ENCODE data around the gene BDNF. TPM values are rescaled to one million over a fixed set of nuclear protein-coding genes. Genes with fewer than 3 reads are reported as not detected.

BDNF gene
- total RNA-seq, 4 donors from 2014 or later, result 0.17 TPM; not detected in 3

DNA sequence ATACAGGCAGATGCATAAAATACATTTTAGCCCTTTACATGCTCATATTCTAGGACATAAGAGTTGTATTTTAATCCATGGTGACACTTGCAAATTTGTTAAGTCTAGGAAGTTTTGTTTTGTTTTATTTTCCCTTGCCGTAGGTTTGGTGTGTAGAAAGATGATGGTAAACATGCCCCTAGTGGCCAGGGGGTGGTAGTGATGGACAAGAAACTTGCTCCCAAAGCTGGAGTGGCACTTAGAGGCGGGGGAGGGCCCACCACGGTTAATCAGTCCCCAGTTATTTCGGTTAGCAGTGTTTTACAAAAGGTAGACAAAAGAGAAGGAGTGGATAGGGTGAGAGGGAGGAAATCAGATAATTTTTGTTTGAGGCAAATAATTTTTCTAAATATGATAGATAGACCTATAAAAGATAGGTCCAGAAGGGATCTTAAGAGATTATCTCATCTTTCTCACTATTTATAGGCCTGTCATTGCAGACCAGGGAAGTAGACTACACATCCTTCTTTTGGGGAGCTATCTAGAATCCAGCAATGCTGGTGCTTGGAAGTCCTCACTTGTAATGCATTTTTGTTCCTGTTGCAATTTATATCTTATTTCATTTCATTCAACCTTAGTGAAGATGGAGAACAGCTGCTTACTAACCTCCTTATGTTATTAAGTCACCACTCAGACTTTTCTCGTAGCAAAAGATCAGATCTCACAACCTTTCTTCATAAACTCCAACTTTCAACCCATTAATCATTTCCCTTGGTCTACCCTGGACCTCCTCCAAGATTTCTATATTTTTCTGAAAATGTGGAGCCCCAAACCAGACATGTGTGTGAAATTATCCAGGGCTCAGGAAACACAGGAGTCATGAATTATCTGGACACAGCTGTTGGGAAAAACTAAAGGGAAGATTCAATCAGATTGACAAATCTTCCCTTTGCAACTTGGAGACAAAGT, 5.9 kb upstream of the BDNF start:
- TF ChIP-seq, protein P1, sequence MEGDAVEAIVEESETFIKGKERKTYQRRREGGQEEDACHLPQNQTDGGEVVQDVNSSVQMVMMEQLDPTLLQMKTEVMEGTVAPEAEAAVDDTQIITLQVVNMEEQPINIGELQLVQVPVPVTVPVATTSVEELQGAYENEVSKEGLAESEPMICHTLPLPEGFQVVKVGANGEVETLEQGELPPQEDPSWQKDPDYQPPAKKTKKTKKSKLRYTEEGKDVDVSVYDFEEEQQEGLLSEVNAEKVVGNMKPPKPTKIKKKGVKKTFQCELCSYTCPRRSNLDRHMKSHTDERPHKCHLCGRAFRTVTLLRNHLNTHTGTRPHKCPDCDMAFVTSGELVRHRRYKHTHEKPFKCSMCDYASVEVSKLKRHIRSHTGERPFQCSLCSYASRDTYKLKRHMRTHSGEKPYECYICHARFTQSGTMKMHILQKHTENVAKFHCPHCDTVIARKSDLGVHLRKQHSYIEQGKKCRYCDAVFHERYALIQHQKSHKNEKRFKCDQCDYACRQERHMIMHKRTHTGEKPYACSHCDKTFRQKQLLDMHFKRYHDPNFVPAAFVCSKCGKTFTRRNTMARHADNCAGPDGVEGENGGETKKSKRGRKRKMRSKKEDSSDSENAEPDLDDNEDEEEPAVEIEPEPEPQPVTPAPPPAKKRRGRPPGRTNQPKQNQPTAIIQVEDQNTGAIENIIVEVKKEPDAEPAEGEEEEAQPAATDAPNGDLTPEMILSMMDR (IDR thresholded peaks at IDR 0.05; ENCODE audit: low read depth), result no peak

DNA sequence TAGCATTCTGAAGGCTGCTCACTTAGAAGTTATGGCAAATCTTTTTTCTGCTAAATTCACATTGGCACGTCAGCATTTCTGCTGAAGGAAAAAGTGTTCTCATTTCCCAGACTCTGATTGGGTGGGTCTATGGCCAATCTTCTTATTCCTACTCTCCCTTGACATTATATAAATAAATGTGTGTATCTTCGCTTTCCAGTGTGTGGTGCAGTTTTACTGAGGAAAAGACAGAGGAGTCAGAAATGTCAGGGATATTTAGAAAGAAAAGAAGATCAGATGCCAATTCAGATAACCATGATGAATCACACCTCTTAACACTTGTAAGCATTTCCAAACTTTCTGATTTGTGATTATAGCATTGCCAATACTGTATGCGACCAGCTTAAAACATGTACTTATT, 3.2 kb upstream of the BDNF start:
- TF ChIP-seq, protein P1 (IDR thresholded peaks at IDR 0.05; ENCODE audit: low read depth), result no peak

DNA sequence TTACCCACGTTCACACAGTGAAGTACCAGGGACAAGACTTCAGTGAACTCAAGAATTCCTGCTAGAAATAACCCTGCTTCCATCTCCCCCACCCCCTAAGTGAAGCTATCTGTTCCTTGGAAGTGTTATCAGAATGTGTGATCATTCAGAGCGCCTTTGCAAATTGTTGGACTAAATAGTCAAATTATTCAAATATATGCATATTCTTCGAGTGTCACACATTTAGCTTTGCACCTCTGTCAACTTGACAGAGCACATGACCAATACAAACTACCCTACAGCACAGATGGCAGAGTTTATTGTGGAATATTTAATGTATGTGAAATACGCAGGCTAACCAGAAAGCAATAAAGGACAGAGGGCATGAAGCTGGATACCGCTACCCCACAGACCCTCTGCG, 2.6 kb upstream of the BDNF start:
- TF ChIP-seq, protein P1 (IDR thresholded peaks at IDR 0.05; ENCODE audit: low read depth), result no peak

DNA sequence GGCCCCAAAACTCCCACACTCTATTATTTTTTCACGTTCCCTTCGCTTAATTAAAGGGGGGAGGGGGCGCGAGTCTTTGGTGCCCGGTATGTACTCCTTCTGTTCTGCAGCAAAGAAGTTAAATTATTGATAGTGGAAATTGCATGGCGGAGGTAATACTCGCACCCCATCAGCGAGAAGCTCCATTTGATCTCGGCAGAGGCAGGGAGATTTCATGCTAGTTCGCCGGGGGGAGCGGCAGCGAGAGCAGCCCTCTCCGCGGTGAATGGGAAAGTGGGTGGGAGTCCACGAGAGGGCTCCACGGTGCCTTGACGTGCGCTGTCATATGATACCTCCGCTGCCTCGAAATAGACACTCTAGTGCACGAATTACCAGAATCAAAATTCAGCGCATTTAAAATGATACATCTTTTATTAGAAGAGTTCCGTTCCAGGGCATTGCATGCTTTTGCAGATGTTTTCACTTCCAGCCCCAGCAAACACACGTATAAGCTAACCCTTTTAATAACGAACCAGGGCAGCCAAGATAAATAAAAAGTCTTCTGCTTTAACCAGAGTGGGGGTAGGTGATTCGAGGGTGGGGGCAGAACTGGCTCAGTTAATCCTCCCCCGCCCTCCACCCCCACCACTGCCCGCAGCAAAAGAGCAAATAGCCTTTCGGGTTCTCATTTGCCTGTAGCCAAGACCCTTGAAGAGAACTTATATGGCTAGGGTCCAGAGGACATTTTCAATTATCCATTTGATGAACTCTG, 1.3 kb upstream of the BDNF start:
- TF ChIP-seq, protein P1 (IDR thresholded peaks at IDR 0.05; ENCODE audit: low read depth), result no peak

DNA sequence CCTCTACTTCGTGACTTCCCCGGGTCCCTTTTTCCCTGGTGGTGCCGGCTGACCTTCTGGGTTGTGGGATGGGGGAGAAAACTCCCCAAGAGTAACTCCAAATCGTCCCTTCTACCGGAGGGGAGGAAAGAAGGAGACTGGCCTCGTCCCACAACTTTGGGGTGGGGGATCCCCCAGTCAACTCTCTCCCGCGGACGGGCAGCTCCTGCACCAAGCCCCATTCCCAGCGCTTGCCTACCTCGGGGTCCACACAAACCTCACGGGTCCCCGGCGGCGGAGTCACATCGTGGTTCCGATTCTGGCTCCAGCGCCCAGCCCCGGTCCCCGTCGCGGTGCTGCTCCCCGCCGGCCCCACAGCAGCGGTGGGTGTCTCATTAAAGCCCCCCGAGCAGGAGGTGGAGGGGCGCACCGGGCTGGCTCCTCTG, 317 bp downstream of the BDNF start:
- TF ChIP-seq, protein P1 (IDR thresholded peaks at IDR 0.05; ENCODE audit: low read depth), result no peak

DNA sequence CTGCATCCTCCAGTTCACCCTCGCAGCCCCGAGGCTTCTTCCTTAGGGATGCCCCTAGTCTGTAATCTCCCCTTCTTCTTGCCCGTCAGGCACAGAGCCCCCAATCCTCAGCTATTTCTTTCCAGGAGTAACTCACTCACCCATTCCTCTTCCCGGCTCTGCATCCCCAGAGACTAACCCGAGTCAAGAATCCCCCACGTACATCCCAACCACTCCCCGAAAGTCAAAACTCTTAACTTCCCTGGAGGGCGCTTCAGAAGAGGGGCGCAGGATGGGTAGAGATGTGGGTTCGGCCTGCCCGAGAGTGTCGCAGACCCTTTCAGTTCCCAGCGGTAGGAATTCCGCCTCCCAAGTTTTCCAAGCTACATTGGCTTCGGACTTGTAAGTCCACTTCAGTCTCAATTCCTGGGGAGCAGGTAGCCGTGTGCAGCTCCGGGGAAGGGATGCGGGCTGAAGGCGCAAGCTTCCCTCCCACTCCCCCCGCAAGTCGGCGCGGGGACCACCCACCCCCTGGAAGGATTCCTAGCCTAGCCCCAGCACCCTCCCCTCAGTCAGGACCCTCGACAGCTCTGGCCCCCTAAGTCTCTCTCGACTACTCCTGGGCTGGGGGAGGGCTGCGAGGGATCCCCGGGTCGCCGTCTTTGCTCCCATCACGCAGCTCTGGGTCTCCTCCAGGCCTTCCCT, 871 bp downstream of the BDNF start:
- TF ChIP-seq, protein P1 (IDR thresholded peaks at IDR 0.05; ENCODE audit: low read depth), result no peak

DNA sequence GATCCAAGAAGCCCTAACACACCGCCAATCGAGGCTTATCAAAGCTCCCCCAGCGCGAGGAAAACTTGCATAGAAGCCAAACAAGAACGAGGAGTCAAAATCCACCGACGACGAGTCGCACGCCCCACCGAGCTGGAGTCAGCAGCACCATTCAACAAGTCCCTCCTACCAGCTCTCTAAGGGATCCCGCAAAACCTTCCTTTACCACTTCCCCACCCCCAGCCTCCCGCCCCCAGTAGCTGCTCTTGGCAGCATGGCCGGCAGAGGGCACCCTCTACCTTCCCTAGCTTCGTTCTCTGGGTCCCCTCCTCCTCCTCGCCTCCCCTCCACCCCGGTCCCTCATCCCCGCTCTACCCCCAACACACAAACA, 1.4 kb downstream of the BDNF start:
- TF ChIP-seq, protein P1 (IDR thresholded peaks at IDR 0.05; ENCODE audit: low read depth), result no peak

Data from subcutaneous adipose tissue (tissue), 4 donors.